NB4 (cell line): Measurements from ENCODE around the gene UNC13C.
A peak's percentile ranks its signal among the peaks of the same experiment; 100 is the strongest.

Experiments used
- DNase-seq: peaks from one replicate; pipeline ENCODE4 v3.0.0; 2010; ENCODE audit warnings: low read depth
- H3K4me3 ChIP-seq: one replicate; pipeline ENCODE4 v1.5.1; 2011; ENCODE audit warnings: mild to moderate bottlenecking, low read depth, low read length, moderate library complexity
- CTCF ChIP-seq: IDR thresholded peaks from one replicate; pipeline ENCODE4 v1.5.1; 2012; ENCODE audit warnings: low read depth, low read length
- MAX ChIP-seq: IDR thresholded peaks from 2 replicates; pipeline ENCODE4 v1.6.1; 2011; ENCODE audit warnings: low read depth, low read length
- MYC ChIP-seq: IDR thresholded peaks from 2 replicates; pipeline ENCODE4 v1.6.1; 2011; ENCODE audit warnings: low read depth, low read length
- POLR2A ChIP-seq: IDR thresholded peaks from 2 replicates; pipeline ENCODE4 v1.6.1; 2011; ENCODE audit warnings: mild to moderate bottlenecking; ENCODE audit not compliant: insufficient read length; ENCODE audit errors: extremely low read depth

UNC13C gene

GRCh38 chr15:54045397-54045796 is 67.2 kb downstream of the UNC13C start:
- TF ChIP-seq MYC (no peak), MAX (no peak), POLR2A (no peak), CTCF (no peak)
- no peak for DNase-seq
- H3K4me3 ChIP-seq = no peak overlapping the region

- no peak overlapping the region for H3K4me3 ChIP-seq
- DNase-seq = no peak
- TF ChIP-seq CTCF = no peak
These were observed 67.9 kb downstream of the UNC13C start for GRCh38 chr15:54046093-54046492.

- DNase-seq = no peak
- TF ChIP-seq MAX = no peak
- TF ChIP-seq POLR2A = no peak
- no peak for TF ChIP-seq CTCF
- TF ChIP-seq MYC = no peak
- no peak overlapping the region for H3K4me3 ChIP-seq
These were observed 86.1 kb downstream of the UNC13C start for GRCh38 chr15:54064365-54064764.

GRCh38 chr15:54066403-54066802 is 88.2 kb downstream of the UNC13C start:
- TF ChIP-seq POLR2A = no peak
- no peak for TF ChIP-seq MYC
- TF ChIP-seq MAX = no peak
- TF ChIP-seq CTCF = no peak
- no peak for DNase-seq
- no peak overlapping the region for H3K4me3 ChIP-seq

GRCh38 chr15:54082836-54083492 is 104.7 kb downstream of the UNC13C start:
- no peak overlapping the region for H3K4me3 ChIP-seq
- no peak for TF ChIP-seq MYC
- TF ChIP-seq CTCF = peak; percentile 80
- peak; percentile 30 for DNase-seq

GRCh38 chr15:54083501-54083900 is 105.3 kb downstream of the UNC13C start:
- H3K4me3 ChIP-seq = no peak overlapping the region
- TF ChIP-seq MAX (no peak), CTCF (no peak), POLR2A (no peak), MYC (no peak)
- DNase-seq = peak; percentile 32
